Superior temporal gyrus (tissue), 1 donor: ENCODE results near the gene HCN2.
A peak's percentile ranks its signal among the peaks of the same experiment; 100 is the strongest.
"Not testable (repeated sequence)": the region's sequence is repeated elsewhere in the genome, so short reads cannot be mapped to it uniquely, and the experiment has no call there.

Experiments used
- DNase-seq: peaks from one replicate; pipeline ENCODE4 v3.0.0-alpha.2; 2016; ENCODE audit errors: extremely low spot score

Gene HCN2

DNA sequence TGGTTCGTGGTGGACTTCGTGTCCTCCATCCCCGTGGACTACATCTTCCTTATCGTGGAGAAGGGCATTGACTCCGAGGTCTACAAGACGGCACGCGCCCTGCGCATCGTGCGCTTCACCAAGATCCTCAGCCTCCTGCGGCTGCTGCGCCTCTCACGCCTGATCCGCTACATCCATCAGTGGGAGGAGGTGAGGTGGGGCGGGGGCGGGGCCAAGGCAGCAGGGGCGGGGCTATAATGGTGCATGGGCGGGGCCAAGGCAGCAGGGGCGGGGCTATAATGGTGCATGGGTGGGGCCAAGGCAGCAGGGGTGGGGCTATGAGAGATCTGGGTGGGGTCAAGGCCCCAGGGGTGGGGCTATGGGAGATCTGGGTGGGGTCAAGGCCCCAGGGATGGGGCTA, 14.1 kb downstream of the HCN2 start:
- not testable (repeated sequence) for DNase-seq

DNA sequence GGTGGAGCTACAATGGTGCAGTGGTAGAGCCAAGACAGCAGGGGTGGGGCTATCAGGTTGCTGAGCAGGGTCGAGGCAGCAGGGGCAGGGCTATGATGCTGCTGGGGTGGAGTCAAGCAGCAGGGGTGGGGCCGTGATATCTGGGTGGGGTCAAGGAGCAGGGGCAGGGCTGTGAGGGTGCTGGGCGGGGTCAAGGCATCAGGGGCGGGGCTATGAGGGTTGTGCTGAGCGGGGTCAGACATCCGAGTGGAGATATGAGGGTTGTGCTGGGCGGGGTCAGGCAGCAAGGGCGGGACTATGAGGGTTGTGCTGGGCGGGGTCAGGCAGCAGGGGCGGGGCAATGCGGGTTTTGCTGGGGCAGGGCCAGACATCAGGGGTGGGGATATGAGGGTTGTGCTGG, 14.7 kb downstream of the HCN2 start:
- DNase-seq = no peak

DNA sequence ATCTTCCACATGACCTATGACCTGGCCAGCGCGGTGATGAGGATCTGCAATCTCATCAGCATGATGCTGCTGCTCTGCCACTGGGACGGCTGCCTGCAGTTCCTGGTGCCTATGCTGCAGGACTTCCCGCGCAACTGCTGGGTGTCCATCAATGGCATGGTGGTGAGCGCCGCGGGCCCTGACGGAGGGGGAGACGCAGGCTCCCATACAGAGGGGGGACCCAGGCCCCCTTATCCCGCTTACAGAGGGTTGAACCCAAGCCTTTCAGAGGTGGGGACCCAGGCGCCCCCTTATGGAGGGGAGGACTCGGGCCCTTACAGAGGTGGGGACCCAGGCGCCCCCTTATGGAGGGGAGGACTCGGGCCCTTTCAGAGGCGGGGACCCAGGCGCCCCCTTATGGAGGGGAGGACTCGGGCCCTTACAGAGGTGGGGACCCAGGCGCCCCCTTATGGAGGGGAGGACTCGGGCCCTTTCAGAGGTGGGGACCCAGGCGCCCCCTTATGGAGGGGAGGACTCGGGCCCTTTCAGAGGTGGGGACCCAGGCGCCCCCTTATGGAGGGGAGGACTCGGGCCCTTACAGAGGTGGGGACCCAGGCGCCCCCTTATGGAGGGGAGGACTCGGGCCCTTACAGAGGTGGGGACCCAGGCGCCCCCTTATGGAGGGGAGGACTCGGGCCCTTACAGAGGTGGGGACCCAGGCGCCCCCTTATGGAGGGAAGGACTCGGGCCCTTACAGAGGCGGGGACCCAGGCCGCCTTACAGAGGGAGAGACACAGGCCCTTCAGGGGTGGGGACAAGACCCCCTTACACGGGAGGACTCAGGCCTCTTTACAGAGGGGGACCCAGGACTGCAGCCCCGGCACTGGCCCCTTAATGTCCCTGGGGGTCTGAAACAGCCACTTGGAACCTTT, 15.6 kb downstream of the HCN2 start:
- DNase-seq = not testable (repeated sequence)

DNA sequence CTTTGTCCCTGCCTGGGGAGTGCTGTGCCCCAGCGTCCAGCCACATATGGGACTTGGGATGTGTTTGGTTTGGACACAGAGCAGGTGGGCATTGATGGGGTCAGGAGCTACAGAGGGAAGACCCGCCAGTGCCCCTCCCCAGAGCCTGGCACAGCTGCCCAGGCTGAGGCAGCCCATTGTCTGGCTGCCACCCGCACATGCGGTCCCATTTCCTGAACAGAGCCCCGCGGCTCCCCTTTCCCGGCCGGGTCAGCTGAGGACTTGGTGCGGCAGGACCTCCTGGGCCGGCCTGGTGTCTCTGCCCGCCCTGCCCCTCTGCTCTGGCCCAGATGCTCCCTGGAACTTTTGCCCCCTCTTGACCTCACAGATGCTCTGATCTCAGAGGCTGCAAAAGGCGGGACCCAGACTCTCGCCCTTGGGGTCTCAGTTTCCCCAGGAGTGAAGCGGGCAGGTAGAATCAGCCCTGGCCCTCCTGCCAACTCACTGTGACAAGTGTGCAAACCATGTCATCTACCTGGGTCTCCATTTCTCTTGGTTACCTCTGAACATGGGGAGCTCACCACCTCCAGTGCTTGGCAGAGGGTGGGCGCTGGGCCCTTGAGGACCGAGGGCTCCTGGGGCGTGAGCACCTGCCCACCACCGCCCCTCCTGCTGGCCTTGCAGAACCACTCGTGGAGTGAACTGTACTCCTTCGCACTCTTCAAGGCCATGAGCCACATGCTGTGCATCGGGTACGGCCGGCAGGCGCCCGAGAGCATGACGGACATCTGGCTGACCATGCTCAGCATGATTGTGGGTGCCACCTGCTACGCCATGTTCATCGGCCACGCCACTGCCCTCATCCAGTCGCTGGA, 17.8 kb downstream of the HCN2 start:
- DNase-seq = peak; percentile 12

DNA sequence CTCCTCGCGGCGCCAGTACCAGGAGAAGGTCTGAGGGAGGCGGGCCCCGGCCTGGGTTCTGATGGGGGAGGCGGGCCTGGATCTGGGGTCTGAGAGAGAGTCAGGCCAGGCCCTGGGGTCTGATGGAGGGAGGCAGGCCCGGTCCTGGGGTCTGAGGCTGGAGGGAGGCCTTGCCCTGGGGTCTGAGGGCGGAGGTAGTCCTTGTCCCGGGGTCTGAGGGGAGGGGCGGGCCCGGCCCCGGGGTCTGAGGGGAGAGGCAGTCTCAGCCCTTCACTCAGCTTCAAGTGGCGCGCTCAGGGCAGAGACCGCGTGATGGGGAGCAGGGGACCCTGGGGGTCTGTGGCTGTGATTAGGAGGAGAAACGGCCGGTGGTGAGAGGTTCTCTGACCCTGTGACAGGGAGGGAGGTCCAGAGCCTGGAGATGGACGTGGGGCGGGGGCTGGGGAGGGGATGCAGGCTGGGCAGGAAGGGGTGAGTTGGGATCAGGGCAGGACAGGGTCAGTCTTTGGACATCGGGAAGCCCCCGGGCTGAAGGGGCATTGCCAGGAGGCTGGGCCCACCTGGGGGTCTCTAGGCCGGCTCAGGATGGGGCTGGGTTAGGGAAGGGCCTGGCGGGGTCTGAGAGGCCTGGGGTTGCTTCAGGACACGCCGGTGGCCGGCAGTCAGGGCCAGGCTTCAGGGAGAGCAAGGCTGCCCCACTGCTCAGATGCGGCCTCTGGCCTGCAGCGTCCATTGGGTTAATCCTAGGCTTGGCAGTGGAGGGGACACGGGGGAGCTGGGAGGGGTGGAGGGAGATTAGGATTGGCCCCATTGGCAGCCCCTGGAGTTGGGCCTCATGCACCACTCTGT, 18.7 kb downstream of the HCN2 start:
- no peak for DNase-seq

DNA sequence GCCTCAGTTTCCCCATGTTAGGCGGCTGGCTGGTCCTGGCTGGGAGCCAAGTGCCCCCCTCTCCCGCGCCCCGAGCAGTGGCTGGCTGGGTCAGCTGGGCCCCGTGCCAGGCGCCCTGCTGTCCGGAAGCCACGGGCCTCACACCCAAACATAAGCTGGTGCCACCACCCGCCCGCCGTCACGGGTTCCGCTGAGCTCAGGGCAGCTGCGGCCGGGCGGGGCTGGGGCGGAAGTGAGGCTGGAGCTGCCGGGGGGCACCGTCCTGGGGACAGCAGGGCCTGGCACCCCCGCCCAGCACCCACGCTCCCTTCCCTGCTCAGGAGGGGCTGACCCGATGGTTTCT, 19.3 kb downstream of the HCN2 start:
- peak; percentile 78 for DNase-seq

DNA sequence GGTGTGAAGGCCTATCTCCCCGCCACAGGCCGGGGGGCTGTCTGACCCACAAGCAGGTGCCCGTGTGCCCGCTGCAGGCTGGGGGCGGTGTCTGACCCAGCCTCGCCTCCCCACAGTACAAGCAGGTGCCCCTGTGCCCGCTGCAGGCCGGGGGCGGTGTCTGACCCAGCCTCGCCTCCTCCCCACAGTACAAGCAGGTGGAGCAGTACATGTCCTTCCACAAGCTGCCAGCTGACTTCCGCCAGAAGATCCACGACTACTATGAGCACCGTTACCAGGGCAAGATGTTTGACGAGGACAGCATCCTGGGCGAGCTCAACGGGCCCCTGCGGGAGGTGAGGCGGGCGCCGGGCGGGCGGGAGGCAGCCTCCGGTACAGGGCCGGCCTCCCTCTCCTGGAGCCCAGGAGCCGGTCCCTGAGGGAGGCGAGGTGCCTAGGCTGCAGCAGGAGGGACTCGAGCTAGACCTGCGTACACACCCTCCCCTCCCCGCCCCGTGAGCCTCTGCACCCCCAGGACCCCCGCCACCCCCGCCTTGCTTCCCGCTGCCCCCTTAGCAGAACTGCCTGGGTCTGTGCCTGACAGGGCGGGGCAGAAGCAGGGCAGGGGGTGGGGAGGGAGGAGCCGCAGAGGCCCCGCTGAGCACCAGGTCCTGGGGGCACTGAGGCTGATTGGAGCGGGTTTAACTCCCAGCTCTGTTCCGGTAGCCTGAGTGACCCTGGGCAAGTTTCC, 20.6 kb downstream of the HCN2 start:
- DNase-seq = no peak

DNA sequence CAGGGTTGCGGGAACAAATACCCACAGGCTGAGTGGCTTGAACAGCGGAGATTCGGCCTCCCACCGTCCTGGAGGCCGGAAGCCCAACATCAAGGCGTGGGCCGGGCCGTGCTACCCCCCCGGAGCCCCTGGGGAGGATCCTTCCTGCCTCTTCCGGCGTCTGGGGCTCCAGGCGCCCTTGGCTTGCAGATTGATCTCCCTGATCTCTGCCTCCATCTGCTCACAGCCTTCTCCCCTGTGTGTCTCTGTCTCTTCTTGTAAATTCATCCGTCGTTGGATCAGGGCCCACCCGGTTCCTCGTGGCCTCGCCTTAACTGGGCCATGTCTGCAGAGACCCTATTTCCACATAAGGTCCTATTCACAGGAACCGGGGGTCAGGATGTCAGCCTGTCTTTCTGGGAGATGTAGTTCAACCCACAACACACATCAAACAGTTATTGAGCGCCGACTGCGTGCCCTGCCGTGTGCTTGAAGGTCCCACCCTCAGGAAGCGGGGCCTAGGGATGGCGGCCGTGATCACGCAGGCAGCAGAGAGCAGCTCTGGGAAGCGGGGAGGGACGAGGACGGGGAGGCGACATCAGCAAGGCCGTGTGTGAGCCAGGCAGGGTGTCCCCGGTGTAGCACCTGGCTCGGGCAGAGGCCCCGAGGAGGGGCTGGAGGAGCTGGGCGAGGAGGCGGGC, 21.3 kb downstream of the HCN2 start:
- DNase-seq = no peak

DNA sequence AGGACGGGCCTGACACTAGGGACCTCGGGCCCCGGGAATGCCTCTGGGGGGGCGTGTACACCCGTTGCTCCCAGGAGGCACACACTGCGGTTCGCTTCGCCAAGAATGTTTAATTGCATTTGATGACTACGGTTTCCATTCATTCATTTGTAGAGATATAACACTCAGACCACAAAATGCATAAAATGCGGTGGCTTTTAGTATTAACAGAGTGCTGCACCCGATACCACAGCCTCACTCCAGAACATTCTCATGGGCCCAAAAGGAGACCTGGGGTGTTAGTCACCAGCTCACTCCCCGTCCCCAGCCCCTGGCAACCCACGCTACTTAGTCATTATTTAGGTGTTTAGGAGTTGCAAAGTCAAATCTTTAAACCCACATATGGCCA, 21.8 kb downstream of the HCN2 start:
- peak; percentile 10 for DNase-seq

DNA sequence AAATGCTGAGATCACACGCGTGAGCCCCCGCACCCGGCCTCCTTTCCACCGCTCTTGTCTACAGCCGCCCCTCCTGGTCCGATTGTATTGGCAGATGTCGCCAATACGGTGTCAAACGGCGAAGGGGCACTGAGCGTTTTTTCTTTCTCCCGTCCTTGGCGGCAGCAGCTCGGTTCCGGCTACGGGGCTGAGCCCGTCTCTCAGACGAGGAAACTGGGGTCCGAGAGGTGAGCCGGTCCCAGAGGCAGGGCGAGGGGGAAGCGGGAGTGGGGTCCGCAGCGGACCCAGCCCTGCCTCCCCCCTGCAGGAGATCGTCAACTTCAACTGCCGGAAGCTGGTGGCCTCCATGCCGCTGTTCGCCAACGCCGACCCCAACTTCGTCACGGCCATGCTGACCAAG, 23.3 kb downstream of the HCN2 start:
- DNase-seq = no peak

DNA sequence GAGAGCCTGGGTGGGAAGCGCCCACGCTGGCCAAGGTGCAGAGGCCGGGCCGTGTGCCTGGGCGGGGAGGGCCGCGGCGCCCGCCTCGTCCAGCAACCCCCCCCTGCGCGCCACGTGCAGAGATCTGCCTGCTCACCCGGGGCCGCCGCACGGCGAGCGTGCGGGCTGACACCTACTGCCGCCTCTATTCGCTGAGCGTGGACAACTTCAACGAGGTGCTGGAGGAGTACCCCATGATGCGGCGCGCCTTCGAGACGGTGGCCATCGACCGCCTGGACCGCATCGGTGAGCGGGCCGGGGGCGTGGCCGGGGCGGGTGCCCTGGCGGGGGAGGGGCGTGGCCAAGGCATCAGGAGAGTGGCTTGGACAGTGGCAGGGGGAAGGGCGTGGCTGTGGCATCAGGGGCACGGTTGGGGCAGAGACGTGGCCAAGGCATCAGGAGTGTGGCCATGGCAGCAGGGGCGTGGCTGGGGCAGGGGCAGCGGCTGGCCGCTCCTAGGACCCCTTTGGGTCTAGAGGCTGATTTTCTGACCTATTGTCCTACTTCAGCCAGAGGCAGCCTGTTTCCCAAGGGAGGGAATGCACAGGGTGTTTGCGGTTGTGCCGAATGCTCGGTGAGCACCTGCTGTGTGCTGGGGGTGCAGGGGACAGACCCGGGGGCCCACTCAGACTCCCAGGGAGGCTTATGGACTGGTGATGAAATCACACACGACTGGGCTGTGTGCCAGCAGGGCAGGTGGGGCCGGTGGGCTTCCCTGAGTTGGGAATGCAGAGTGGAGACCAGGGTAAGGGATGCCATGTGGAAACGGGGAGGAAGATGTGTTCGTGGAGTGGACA, 24.3 kb downstream of the HCN2 start:
- no peak for DNase-seq

DNA sequence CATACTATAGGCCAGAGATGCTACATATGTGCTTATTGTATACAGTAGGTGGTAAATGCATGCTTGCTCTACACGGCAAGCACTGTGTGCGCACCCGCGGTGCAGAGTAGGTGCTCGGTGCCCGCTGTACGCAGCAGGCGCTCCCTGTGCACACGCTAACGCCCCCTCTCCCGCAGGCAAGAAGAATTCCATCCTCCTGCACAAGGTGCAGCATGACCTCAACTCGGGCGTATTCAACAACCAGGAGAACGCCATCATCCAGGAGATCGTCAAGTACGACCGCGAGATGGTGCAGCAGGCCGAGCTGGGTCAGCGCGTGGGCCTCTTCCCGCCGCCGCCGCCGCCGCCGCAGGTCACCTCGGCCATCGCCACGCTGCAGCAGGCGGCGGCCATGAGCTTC, 25.9 kb downstream of the HCN2 start:
- peak; percentile 8 for DNase-seq

DNA sequence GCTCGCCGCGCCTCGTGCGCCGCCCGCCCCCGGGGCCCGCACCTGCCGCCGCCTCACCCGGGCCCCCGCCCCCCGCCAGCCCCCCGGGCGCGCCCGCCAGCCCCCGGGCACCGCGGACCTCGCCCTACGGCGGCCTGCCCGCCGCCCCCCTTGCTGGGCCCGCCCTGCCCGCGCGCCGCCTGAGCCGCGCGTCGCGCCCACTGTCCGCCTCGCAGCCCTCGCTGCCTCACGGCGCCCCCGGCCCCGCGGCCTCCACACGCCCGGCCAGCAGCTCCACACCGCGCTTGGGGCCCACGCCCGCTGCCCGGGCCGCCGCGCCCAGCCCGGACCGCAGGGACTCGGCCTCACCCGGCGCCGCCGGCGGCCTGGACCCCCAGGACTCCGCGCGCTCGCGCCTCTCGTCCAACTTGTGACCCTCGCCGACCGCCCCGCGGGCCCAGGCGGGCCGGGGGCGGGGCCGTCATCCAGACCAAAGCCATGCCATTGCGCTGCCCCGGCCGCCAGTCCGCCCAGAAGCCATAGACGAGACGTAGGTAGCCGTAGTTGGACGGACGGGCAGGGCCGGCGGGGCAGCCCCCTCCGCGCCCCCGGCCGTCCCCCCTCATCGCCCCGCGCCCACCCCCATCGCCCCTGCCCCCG, 26.5 kb downstream of the HCN2 start:
- no peak for DNase-seq

DNA sequence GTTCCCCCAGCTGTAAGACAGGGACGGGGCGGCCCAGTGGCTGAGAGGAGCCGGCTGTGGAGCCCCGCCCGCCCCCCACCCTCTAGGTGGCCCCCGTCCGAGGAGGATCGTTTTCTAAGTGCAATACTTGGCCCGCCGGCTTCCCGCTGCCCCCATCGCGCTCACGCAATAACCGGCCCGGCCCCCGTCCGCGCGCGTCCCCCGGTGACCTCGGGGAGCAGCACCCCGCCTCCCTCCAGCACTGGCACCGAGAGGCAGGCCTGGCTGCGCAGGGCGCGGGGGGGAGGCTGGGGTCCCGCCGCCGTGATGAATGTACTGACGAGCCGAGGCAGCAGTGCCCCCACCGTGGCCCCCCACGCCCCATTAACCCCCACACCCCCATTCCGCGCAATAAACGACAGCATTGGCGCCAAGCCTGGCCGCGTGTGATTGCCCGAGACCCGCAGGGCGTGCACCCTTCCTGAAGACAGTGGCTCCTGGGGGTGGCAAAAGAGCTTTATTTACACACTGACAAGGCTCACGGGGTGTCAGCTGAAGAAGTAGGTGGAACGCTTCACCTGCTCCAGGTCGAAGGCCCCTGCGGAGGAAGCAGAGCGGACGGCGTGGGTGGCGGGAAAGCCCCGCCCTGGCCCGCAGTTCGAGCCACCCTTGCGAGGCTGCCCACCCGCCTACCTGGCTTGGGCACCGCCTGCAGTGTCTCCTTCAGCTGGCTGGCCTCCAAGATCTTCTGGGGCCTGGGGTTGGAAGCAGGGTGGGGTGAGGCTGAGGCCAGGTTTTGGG, 27.3 kb downstream of the HCN2 start:
- no peak for DNase-seq

DNA sequence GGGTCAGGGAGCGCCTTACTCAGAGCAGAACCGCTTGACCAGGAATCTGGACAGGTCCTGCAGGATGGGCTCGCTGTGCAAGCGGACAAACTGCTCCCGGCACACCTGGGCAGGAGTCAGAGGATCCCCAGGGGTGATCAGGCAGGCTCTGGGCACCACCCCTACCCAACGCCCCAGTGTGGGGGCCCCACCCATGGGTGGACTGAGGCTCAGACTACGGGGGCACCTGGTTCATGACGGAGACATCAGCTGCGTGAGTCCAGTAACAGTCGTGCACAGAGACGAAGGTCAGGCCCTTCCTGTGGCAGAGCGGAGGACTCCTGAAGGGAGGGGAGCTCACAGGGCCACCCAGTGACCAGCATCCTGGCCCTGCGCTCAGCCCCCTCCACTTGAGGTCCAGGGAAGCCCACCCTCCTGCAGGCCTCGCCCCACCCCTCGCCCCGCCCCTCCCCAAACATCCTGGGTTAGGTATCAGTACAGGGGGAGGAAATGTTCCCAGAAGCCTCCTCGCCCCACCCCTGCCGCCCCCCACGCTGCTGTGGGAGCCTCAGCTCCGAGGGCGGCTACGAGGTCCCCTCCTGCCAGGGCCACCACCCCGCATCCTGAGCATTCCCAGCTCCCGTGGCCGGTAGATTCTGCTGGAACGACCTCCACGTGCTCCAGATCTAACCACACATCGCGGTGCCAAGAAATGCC, 28.0 kb downstream of the HCN2 start:
- DNase-seq = no peak

DNA sequence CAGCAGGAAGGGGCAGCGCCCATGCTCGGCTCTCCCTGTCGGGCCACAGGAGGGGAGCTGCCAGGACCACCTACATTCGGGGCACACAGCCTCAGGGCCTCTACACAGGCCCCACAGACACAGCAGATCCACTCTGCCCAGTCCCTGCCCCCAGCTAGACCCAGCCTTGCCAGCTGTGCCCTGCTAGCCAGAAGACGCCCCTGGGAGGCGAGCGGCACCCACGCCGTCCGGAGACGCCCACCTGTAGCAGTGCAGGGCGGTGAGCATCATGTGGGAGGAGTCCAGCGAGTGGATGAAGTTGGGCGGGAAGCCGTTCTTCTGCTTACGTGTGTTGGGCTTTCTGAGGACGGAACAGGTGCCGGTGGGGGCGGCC, 28.6 kb downstream of the HCN2 start:
- no peak for DNase-seq

DNA sequence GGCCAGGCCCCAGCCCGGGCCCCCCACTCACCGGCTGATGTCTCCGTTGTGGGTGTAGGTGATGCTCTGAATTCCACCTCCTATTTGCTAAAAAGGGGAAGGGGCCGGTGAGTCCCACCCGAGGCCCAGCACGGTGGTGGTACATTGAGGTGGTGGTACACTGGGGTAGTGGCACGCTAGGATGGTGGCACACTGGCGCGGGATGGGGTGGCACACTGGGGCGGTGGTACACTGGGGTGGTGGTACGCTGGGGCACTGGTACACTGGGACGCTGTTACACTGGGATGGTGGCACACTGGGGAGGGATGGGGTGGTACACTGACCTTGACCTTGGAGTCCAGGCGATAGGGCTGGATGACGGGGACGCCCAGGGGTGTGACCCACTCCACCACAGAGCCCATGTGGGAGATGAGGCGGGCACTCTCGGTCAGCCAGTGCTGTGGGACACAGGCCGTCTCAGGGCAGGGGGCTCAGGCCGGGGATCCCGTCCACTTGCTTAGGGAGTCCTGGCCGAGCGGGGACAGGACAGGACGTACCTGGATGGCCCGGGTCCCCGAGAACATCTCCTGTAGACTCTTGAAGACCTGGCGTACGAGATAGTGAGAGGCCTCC, 29.1 kb downstream of the HCN2 start:
- no peak for DNase-seq
